Fibroblast of lung (primary cell): ENCODE results near the gene SUGP2.

Source experiments
- EZH2 ChIP-seq: IDR thresholded peaks from 2 replicates; pipeline ENCODE4 v1.5.1; 2012; ENCODE audit warnings: low read length, control low read depth, mild to moderate bottlenecking; ENCODE audit errors: missing control alignments
- TF ChIP-seq, protein P1 (sequence below), 2 donors: IDR thresholded peaks in 1 of 2; conservative IDR thresholded peaks in 1 of 2; 1 replicate in 1 of 2; 2 replicates in 1 of 2; pipeline ENCODE4 v1.5.1; 2011 to 2012; ENCODE audit warnings: low read length in 2 of 2, control low read depth in 1 of 2, inconsistent platforms in 1 of 2, low read depth in 1 of 2, mild to moderate bottlenecking in 1 of 2

DNA sequence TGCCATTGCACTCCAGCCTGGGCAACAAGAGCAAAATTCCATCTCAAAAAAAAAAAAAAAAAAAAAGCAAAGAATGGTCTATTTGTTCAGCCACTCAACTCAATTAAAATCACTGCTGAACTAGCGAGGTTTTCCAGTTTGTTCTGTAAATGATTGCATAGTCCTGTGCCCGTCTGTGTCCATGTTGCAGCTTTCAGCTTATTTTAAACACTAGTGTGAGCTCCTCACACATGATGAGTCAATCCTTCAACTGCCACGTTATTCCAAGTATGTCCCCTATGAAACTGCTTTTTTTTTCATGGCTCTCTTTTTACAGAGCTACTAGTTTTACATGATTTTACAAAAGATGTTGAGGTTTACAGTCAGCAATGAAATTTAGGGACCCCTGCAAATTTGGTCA lies 12.2 kb downstream of the SUGP2 start:
- TF ChIP-seq EZH2, result no peak
- TF ChIP-seq, protein P1, sequence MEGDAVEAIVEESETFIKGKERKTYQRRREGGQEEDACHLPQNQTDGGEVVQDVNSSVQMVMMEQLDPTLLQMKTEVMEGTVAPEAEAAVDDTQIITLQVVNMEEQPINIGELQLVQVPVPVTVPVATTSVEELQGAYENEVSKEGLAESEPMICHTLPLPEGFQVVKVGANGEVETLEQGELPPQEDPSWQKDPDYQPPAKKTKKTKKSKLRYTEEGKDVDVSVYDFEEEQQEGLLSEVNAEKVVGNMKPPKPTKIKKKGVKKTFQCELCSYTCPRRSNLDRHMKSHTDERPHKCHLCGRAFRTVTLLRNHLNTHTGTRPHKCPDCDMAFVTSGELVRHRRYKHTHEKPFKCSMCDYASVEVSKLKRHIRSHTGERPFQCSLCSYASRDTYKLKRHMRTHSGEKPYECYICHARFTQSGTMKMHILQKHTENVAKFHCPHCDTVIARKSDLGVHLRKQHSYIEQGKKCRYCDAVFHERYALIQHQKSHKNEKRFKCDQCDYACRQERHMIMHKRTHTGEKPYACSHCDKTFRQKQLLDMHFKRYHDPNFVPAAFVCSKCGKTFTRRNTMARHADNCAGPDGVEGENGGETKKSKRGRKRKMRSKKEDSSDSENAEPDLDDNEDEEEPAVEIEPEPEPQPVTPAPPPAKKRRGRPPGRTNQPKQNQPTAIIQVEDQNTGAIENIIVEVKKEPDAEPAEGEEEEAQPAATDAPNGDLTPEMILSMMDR (conservative IDR thresholded peaks at IDR 0.05 in 1 of 2, IDR thresholded peaks at IDR 0.05 in 1 of 2; ENCODE audit: low read depth in 1 of 2, low read length in 2 of 2), result no peak
